K562 (cell line): ENCODE measurements around the gene DROSHA. TPM values are rescaled to one million over a fixed set of nuclear protein-coding genes. Genes with fewer than 3 reads are reported as not detected.

Source experiments
- CREB3 ChIP-seq: fragments of 450-650 bp; conservative IDR thresholded peaks from 2 replicates; pipeline ENCODE4 v1.6.1; 2016; ENCODE audit warnings: missing genetic modification characterization, low read depth, mild to moderate bottlenecking, missing compliant biosample characterization, moderate library complexity
- ZBTB40 ChIP-seq, 2 experiments: fragments of 450-650 bp in 1 of 2; sonication (generic) in 1 of 2; formaldehyde crosslinking in 1 of 2; IDR thresholded peaks; 2 replicates each; pipeline versions ENCODE4 v1.7.1 to v1.9.0; 2016 to 2022; ENCODE audit warnings: inconsistent platforms in 1 of 2, mild to moderate bottlenecking in 1 of 2, missing genetic modification reagents in 1 of 2
- ZNF140 ChIP-seq: fragments of 250-450 bp; sonication (Bioruptor Pico); IDR thresholded peaks from 2 replicates; pipeline ENCODE4 v1.8.0; 2021; ENCODE audit warnings: moderate library complexity, mild to moderate bottlenecking, inconsistent platforms
- polyA plus RNA-seq, 8 experiments: library from polyadenylated mRNA; depleted of rRNA in 4 of 8; stranded (reverse) in 5 of 8; unstranded in 3 of 8; fragments of >200 nt; fragmentation: Nextera tagmentation in 2 of 8; fragmentation: Illumina TruSeq in 1 of 8; extraction: Ambion mirVana in 2 of 8; extraction: Trizol in 1 of 8; gene quantifications; 2 replicates each; pipeline versions ENCODE4 v1.2.1 to v1.2.3, GENCODE V29; 2011 to 2014; ENCODE audit warnings: inconsistent platforms in 1 of 8, missing spikeins in 1 of 8
- total RNA-seq, 7 experiments: library from RNA; depleted of rRNA in 6 of 7; stranded (reverse); fragments of >200 nt in 6 of 7; fragmentation: Illumina TruSeq in 2 of 7; extraction: Trizol in 2 of 7; gene quantifications; 2 replicates each; pipeline versions ENCODE4 v1.2.1 to v1.2.3, GENCODE V29; 2011 to 2021; ENCODE audit warnings: low replicate concordance in 1 of 7

DROSHA gene
- total and polyA plus RNA-seq, 9 of the 15 experiments (the other 6 are each of a cell fraction or from before 2014, with no cell fraction given) = 52.5 to 109 (median 68.9) TPM

- TF ChIP-seq ZNF140 (CRISPR knock-in tag) (no peak), CREB3 (no peak), ZBTB40 (IDR thresholded peaks at IDR 0.05) (no peak), ZBTB40 (CRISPR knock-in tag; IDR thresholded peaks at IDR 0.05) (no peak)
Observed at GRCh38 chr5:31416547-31416946, 115.3 kb downstream of the DROSHA start (continued).
